SK-N-SH (cell line): ENCODE measurements around the gene EEIG1. TPM values are rescaled to one million over a fixed set of nuclear protein-coding genes. Genes with fewer than 3 reads are reported as not detected.
"Not testable (repeated sequence)": the region's sequence is repeated elsewhere in the genome, so short reads cannot be mapped to it uniquely, and the experiment has no call there.

Experiments used
- CTCF ChIA-PET: fragments of 300-600, 350-600 bp; formaldehyde crosslinking; extraction: SDS; loops from one replicate; lab custom pipeline; 2021; lab: Yijun Ruan, JAX
- POLR2A ChIA-PET: fragments of 350-600 bp; sonication (Branson Sonifier 250); formaldehyde crosslinking; extraction: SDS; loops from one replicate; lab custom pipeline; 2020; ENCODE audit warnings: antibody characterized with exemption, inconsistent platforms; lab: Yijun Ruan, JAX
- DNase-seq: peaks from one replicate; pipeline ENCODE4 v3.0.0; 2012
- H2AFZ ChIP-seq: fragments of 200-600 bp; sonication (generic); 2 replicates; pipeline ENCODE4 v1.8.1; 2016; ENCODE audit warnings: antibody characterized with exemption, mild to moderate bottlenecking, low read depth
- H3F3A ChIP-seq: fragments of 200-600 bp; sonication (generic); replicated peaks from 2 replicates; pipeline ENCODE3; 2016; ENCODE audit warnings: antibody characterized with exemption, mild to moderate bottlenecking; ENCODE audit not compliant: insufficient read depth
- H3K27ac ChIP-seq, 2 experiments: fragments of 200-500 bp in 1 of 2; fragments of 200-600 bp in 1 of 2; sonication (Bioruptor generic) in 1 of 2; sonication (generic), shearing (Covaris generic) in 1 of 2; 2 replicates each; pipeline versions ENCODE4 v1.5.1 to v1.6.1; 2014 to 2016; ENCODE audit warnings: low read depth in 2 of 2, inconsistent platforms in 1 of 2, low read length in 1 of 2, mild to moderate bottlenecking in 1 of 2, mixed read lengths in 1 of 2
- H3K27me3 ChIP-seq: fragments of 200-600 bp; sonication (generic), shearing (Covaris generic); 2 replicates; pipeline ENCODE4 v1.6.1; 2016; ENCODE audit warnings: mixed run types; ENCODE audit not compliant: insufficient read depth
- H3K36me3 ChIP-seq, 2 experiments: fragments of 200-500 bp in 1 of 2; fragments of 200-600 bp in 1 of 2; sonication (Bioruptor generic) in 1 of 2; sonication (generic) in 1 of 2; replicated peaks in 1 of 2; 2 replicates each; pipeline versions ENCODE3 to v1.5.1; 2014 to 2016; ENCODE audit warnings: low read length in 1 of 2, mild to moderate bottlenecking in 1 of 2; ENCODE audit not compliant: insufficient read depth in 2 of 2, control insufficient read depth in 1 of 2
- H3K4me1 ChIP-seq, 2 experiments: fragments of 200-500 bp in 1 of 2; fragments of 200-600 bp in 1 of 2; sonication (Bioruptor generic) in 1 of 2; sonication (generic), shearing (Covaris generic) in 1 of 2; 2 replicates each; pipeline versions ENCODE4 v1.5.1 to v1.6.1; 2014 to 2016; ENCODE audit warnings: low read depth in 1 of 2, low read length in 1 of 2, mixed run types in 1 of 2; ENCODE audit not compliant: insufficient read depth in 2 of 2, control insufficient read depth in 1 of 2
- H3K4me2 ChIP-seq: fragments of 200-600 bp; sonication (generic), shearing (Covaris generic); 2 replicates; pipeline ENCODE4 v1.6.1; 2017; ENCODE audit warnings: mixed run types
- H3K4me3 ChIP-seq, 2 experiments: fragments of 200-500 bp in 1 of 2; fragments of 200-600 bp in 1 of 2; sonication (Bioruptor generic) in 1 of 2; sonication (generic), shearing (Covaris generic) in 1 of 2; 2 replicates each; pipeline versions ENCODE4 v1.5.1 to v1.8.1; 2014 to 2016; ENCODE audit warnings: low read depth in 2 of 2, inconsistent platforms in 1 of 2, low read length in 1 of 2, mild to moderate bottlenecking in 1 of 2, mixed read lengths in 1 of 2, moderate library complexity in 1 of 2
- H3K79me2 ChIP-seq: fragments of 200-600 bp; sonication (generic); 2 replicates; pipeline ENCODE4 v1.8.1; 2017; ENCODE audit warnings: mild to moderate bottlenecking; ENCODE audit not compliant: insufficient read depth
- H3K9ac ChIP-seq: fragments of 200-600 bp; sonication (generic); 2 replicates; pipeline ENCODE4 v1.6.1; 2017; ENCODE audit warnings: mixed run types
- H3K9me2 ChIP-seq: fragments of 200-600 bp; sonication (generic); 2 replicates; pipeline ENCODE4 v1.6.1; 2017; ENCODE audit warnings: mixed run types
- H3K9me3 ChIP-seq: fragments of 200-600 bp; sonication (generic); 2 replicates; pipeline ENCODE4 v1.6.1; 2017; ENCODE audit warnings: mixed run types, mild to moderate bottlenecking, moderate library complexity
- H4K20me1 ChIP-seq: fragments of 200-600 bp; sonication (generic); 2 replicates; pipeline ENCODE4 v1.6.1; 2017; ENCODE audit warnings: mild to moderate bottlenecking, mixed run types; ENCODE audit not compliant: insufficient read depth
- ELF1 ChIP-seq: IDR thresholded peaks from 2 replicates; pipeline ENCODE4 v1.4.0; 2012
- FOXJ3 ChIP-seq: sonication (generic); formaldehyde crosslinking; IDR thresholded peaks from 2 replicates; pipeline ENCODE4 v1.5.1; 2020; ENCODE audit warnings: mild to moderate bottlenecking, missing genetic modification reagents
- FOXM1 ChIP-seq: IDR thresholded peaks from 2 replicates; pipeline ENCODE4 v1.4.0; 2012; ENCODE audit warnings: low read depth, mild to moderate bottlenecking
- GABPA ChIP-seq: IDR thresholded peaks from 2 replicates; pipeline ENCODE4 v1.4.0; 2012; ENCODE audit warnings: low read depth, mild to moderate bottlenecking
- JUND ChIP-seq: IDR thresholded peaks from 2 replicates; pipeline ENCODE4 v1.4.0; 2012
- MEF2A ChIP-seq: IDR thresholded peaks from 2 replicates; pipeline ENCODE4 v1.4.0; 2012; ENCODE audit warnings: low read depth, borderline replicate concordance
- MXI1 ChIP-seq: IDR thresholded peaks from 2 replicates; pipeline ENCODE4 v1.6.1; 2012; ENCODE audit warnings: mild to moderate bottlenecking, low read depth, low read length, improper control_type of control experiment
- NFIC ChIP-seq: IDR thresholded peaks from 2 replicates; pipeline ENCODE4 v1.4.0; 2012; ENCODE audit warnings: borderline replicate concordance
- NRF1 ChIP-seq: IDR thresholded peaks from 2 replicates; pipeline ENCODE4 v1.6.1; 2012; ENCODE audit warnings: low read depth, mild to moderate bottlenecking, low read length
- POLR2AphosphoS5 ChIP-seq: IDR thresholded peaks from 2 replicates; pipeline ENCODE4 v1.6.1; 2012; ENCODE audit warnings: low read depth, low read length
- RAD21 ChIP-seq: IDR thresholded peaks from 2 replicates; pipeline ENCODE4 v1.6.1; 2012; ENCODE audit warnings: mild to moderate bottlenecking, low read length
- RCOR1 ChIP-seq: fragments of 150-350 bp; IDR thresholded peaks from 2 replicates; pipeline ENCODE4 v1.6.1; 2017; ENCODE audit warnings: antibody characterized with exemption, low read length
- RFX5 ChIP-seq: IDR thresholded peaks from 2 replicates; pipeline ENCODE4 v1.6.1; 2012; ENCODE audit warnings: mild to moderate bottlenecking, improper control_type of control experiment, low read length
- RXRA ChIP-seq: IDR thresholded peaks from 2 replicates; pipeline ENCODE4 v1.4.0; 2012; ENCODE audit warnings: low read depth, mild to moderate bottlenecking, borderline replicate concordance
- SMC3 ChIP-seq: IDR thresholded peaks from 2 replicates; pipeline ENCODE4 v1.6.1; 2012; ENCODE audit warnings: low read depth, low read length, improper control_type of control experiment
- TCF12 ChIP-seq: IDR thresholded peaks from 2 replicates; pipeline ENCODE4 v1.4.0; 2012
- WGBS: methylation state at CpG from one replicate; pipeline ENCODE4 v1.1.6; 2017; ENCODE audit warnings: low lambda C conversion rate; 5-methylcytosine and 5-hydroxymethylcytosine counted together
- polyA plus RNA-seq, 3 experiments: library from polyadenylated mRNA; depleted of rRNA; stranded (reverse); fragments of >200 nt; gene quantifications; 2 replicates each; pipeline ENCODE4 v1.2.3, GENCODE V29; 2012
- TF ChIP-seq, protein P1 (sequence below): fragments of 150-350 bp; IDR thresholded peaks from 2 replicates; pipeline ENCODE4 v1.6.1; 2017; ENCODE audit warnings: antibody characterized with exemption, low read length, low read depth, borderline replicate concordance

EEIG1 gene
- polyA plus RNA-seq, 1 of the 3 experiments (the other 2 are of a cell fraction), result 26.2 TPM

GRCh38 chr9:128025736-128026135 lies 44.9 kb upstream of the EEIG1 start (continued):
- TF ChIP-seq, protein P1, sequence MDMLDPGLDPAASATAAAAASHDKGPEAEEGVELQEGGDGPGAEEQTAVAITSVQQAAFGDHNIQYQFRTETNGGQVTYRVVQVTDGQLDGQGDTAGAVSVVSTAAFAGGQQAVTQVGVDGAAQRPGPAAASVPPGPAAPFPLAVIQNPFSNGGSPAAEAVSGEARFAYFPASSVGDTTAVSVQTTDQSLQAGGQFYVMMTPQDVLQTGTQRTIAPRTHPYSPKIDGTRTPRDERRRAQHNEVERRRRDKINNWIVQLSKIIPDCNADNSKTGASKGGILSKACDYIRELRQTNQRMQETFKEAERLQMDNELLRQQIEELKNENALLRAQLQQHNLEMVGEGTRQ, result no peak

GRCh38 chr9:128024761-128025308 lies 44.0 kb upstream of the EEIG1 start:
- no peaks in the 10 kb centered on the region for H3K9me2 ChIP-seq
- no peaks in the 10 kb centered on the region for H3K36me3 ChIP-seq
- no peak overlapping the region for H3K9ac ChIP-seq
- no peak overlapping the region for H3K4me2 ChIP-seq
- no peaks in the 10 kb centered on the region for H3K27me3 ChIP-seq
- no peak overlapping the region for H2AFZ ChIP-seq
- CTCF ChIA-PET, result interaction anchor here (0.6 to 3.6 kb wide), 8 partner anchors 10 to 1639 kb away, joined by 3 to 24 read pairs (median 4); no protein-coding TSS in a partner anchor
- TF ChIP-seq SMC3, result no peak
- TF ChIP-seq JUND, result no peak
- TF ChIP-seq RXRA, result no peak
- no peak for TF ChIP-seq RAD21
- no peak for TF ChIP-seq RFX5
- TF ChIP-seq MXI1, result no peak
- TF ChIP-seq TCF12, result no peak
- TF ChIP-seq NRF1, result no peak
- no peak for TF ChIP-seq ELF1
- TF ChIP-seq FOXM1, result no peak
- no peak for TF ChIP-seq MEF2A
- no peak for TF ChIP-seq POLR2AphosphoS5
- no peak for TF ChIP-seq RCOR1
- no peak for TF ChIP-seq FOXJ3
- TF ChIP-seq GABPA, result no peak
- no peak for TF ChIP-seq NFIC
- no peak overlapping the region for H3K4me3 ChIP-seq
- no peaks in the 10 kb centered on the region for H4K20me1 ChIP-seq
- H3F3A ChIP-seq, result peaks cover 3% of the 10 kb centered on the region
- POLR2A ChIA-PET, result no interaction called here
- peaks cover 3 to 10% of the 10 kb centered on the region in 2 experiments; a peak in 2 of 4 replicates for H3K4me1 ChIP-seq
- no peak for DNase-seq
- no peaks in the 10 kb centered on the region for H3K79me2 ChIP-seq
- WGBS, result 92% methylated on average over 5 of the region's 5 CpGs
- H3K27ac ChIP-seq, result no peak overlapping the region
- H3K9me3 ChIP-seq, result no peaks in the 10 kb centered on the region

- H3K36me3 ChIP-seq, H3K27ac ChIP-seq, POLR2A ChIA-PET, H3K9me2 ChIP-seq, H4K20me1 ChIP-seq, H3K9me3 ChIP-seq, H3K4me3 ChIP-seq, H2AFZ ChIP-seq, H3F3A ChIP-seq, H3K27me3 ChIP-seq, H3K79me2 ChIP-seq, H3K9ac ChIP-seq, H3K4me2 ChIP-seq, DNase-seq: not testable (repeated sequence)
- H3K4me1 ChIP-seq, result peaks cover 3 to 10% of the 10 kb centered on the region in 2 experiments; a peak in 2 of 4 replicates
- CTCF ChIA-PET, result interaction anchor here (1.1 to 1.2 kb wide), 3 partner anchors 11 to 81 kb away, joined by 3 to 4 read pairs (median 3); no protein-coding TSS in a partner anchor
- WGBS, result 81% methylated on average over 12 of the region's 12 CpGs
Measured at GRCh38 chr9:128023671-128024070, 42.9 kb upstream of the EEIG1 start.
